Fibroblast of pulmonary artery (primary cell): ENCODE results near the gene FBLN1.

Experiments
- DNase-seq: peaks from one replicate; pipeline ENCODE4 v3.0.0-alpha.2; 2010; ENCODE audit warnings: low read depth
- H3K4me3 ChIP-seq: replicated peaks from 2 replicates; pipeline ENCODE4 v1.5.1; 2011; ENCODE audit warnings: low read depth, mild to moderate bottlenecking, control low read depth, low read length, moderate library complexity
- CTCF ChIP-seq: IDR thresholded peaks from 2 replicates; pipeline ENCODE4 v1.5.1; 2011; ENCODE audit warnings: mild to moderate bottlenecking, control low read depth, low read length, inconsistent platforms; ENCODE audit errors: missing control alignments

The FBLN1 gene

DNA sequence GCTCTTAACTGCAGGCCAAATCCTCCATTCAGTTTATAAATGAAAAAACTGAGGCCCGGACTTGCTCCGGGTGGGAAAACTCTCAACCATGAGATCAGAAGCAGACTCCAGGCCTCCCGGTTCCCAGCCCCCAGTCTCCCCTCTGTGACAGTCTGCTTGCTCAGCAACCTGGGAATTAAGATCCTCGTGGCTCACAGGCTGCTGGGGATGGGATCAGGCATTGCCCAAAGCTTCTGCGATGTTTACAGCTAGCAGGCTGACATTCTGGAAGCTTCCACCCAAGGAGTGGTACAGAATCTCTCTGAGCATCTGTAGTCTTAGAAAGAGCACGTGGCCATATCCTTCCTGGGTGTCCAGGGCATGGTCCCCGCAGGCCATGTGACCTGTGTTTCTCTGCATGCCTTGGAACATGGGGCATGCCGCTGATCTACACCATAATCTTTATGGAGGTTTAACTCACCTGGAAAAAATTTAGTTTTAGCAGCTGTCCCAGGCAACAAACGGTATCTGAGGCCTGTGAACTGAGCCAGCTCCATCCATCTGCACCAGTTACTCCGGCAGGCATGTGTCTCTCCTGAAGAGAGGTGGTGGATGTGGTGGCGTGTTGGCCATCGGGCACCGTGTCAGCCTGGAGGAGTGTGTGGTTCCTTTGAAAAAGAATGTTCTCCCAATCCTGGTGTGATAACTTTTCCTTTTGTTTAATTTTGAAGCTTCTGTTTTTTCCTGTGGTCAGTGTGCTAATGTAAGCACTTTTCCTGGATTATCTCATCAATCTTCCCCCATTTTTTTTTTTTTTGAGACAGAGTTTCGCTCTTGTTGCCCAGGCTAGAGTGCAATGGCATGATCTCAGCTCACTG lies 7.9 kb downstream of the FBLN1 start:
- no peak for TF ChIP-seq CTCF
- no peak for DNase-seq
- no peak overlapping the region for H3K4me3 ChIP-seq

GRCh38 chr22:45511847-45512261 lies 9.2 kb downstream of the FBLN1 start:
- no peak for TF ChIP-seq CTCF
- no peak overlapping the region for H3K4me3 ChIP-seq
- peak; percentile 80 for DNase-seq

GRCh38 chr22:45512363-45512762 lies 9.7 kb downstream of the FBLN1 start:
- no peak for TF ChIP-seq CTCF
- DNase-seq, result no peak
- H3K4me3 ChIP-seq, result no peak overlapping the region

DNA sequence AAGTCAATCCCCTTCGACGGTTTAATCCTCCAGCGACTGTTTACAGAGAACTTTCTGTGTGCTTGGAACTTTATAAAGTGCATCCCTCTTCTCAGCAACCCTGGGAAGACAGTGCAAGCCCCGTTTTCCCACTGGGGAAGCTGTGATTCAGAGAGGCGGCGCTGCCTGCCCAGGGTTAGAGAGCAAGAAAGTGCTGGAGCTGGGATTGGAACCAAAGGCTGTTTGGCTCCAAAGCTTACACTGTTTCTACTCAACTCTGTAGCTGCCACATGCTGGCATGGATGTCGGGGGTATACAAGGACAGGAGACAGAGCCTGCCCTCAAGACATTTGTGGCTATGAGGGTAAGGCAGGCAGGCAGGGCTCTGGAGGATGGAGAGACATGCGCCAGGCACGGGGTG lies 13.0 kb downstream of the FBLN1 start:
- no peak for TF ChIP-seq CTCF
- no peak for DNase-seq
- H3K4me3 ChIP-seq, result no peak overlapping the region

DNA sequence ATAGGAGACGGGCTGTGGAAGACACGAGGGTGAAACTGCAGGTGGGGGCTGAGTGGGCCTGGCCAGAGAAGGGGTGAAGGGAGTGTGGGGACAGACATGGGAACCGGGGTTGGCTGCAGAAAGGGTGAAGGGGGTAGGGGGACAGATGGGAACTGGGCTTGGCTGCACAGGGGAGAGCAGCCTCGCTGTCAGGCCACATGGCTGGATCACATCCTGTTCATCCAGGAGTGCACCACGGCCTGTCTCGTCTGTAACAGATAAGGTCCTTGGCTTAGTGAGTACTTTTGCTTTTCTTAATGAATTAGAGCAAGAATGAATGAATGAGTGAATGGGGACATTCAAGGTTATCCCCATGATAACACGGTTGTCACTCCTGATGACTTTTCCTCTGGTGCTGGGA lies 13.5 kb downstream of the FBLN1 start:
- TF ChIP-seq CTCF, result no peak
- DNase-seq, result no peak
- H3K4me3 ChIP-seq, result no peak overlapping the region

- no peak for TF ChIP-seq CTCF
- no peak for DNase-seq
- no peak overlapping the region for H3K4me3 ChIP-seq
These were observed 14.4 kb downstream of the FBLN1 start for GRCh38 chr22:45516923-45517675.
